H1 (cell line): Measurements from ENCODE around the gene ZNF622. TPM values are rescaled to one million over a fixed set of nuclear protein-coding genes. Genes with fewer than 3 reads are reported as not detected.

ENCODE experiments used
- CTCF ChIA-PET: fragments of 300-600 bp; sonication (Branson Sonifier 250); formaldehyde crosslinking; loops from one replicate; lab custom pipeline; 2021; ENCODE audit not compliant: partially characterized antibody; lab: Charles Lee
- POLR2A ChIA-PET: fragments of 300-600 bp; sonication (Branson Sonifier 250); formaldehyde crosslinking; loops from one replicate; lab custom pipeline; 2021; ENCODE audit warnings: inconsistent platforms; ENCODE audit not compliant: partially characterized antibody; lab: Charles Lee
- DNase-seq, 2 experiments: peaks; one replicate each; pipeline versions ENCODE4 v3.0.0 to v3.0.0-alpha.2; 2010 to 2022; ENCODE audit warnings: low spot score in 2 of 2, low read depth in 1 of 2, mixed read lengths in 1 of 2
- FAIRE-seq: peaks from 2 replicates; lab custom pipeline; 2011; peaks lifted over from hg19 to GRCh38; lab: Jason Lieb, UNC
- H2AFZ ChIP-seq: 2 replicates; pipeline ENCODE4 v1.8.1; 2012; ENCODE audit warnings: low read length, inconsistent platforms
- H2AK5ac ChIP-seq: 2 replicates; pipeline ENCODE4 v1.6.1; 2013; ENCODE audit warnings: low read depth, low read length
- H2BK120ac ChIP-seq: replicated peaks from 2 replicates; pipeline ENCODE3; 2013; ENCODE audit warnings: low read depth, low read length, inconsistent platforms
- H2BK12ac ChIP-seq: 2 replicates; pipeline ENCODE4 v1.6.1; 2013; ENCODE audit warnings: low read depth, low read length
- H2BK15ac ChIP-seq: 2 replicates; pipeline ENCODE4 v1.6.1; 2013; ENCODE audit warnings: low read length
- H2BK20ac ChIP-seq: 2 replicates; pipeline ENCODE4 v1.6.1; 2013; ENCODE audit warnings: low read length
- H2BK5ac ChIP-seq: 2 replicates; pipeline ENCODE4 v1.6.1; 2013; ENCODE audit warnings: low read depth, low read length
- H3K14ac ChIP-seq: 2 replicates; pipeline ENCODE4 v1.6.1; 2013; ENCODE audit warnings: inconsistent platforms; ENCODE audit not compliant: insufficient read length
- H3K18ac ChIP-seq: 2 replicates; pipeline ENCODE4 v1.6.1; 2013; ENCODE audit warnings: low read length; ENCODE audit errors: extremely low read depth
- H3K23ac ChIP-seq: 2 replicates; pipeline ENCODE4 v1.6.1; 2013; ENCODE audit warnings: inconsistent platforms; ENCODE audit not compliant: insufficient read length
- H3K23me2 ChIP-seq: 2 replicates; pipeline ENCODE4 v1.6.1; 2013; ENCODE audit warnings: low read depth, low read length
- H3K27ac ChIP-seq: 2 replicates; pipeline ENCODE4 v1.6.1; 2011; ENCODE audit warnings: low read depth, low read length, inconsistent platforms
- H3K27me3 ChIP-seq, 4 experiments: replicated peaks in 1 of 4; 1 replicate in 1 of 4; 2 replicates in 3 of 4; pipeline versions ENCODE4 v1.6.1 to v1.8.1; 2011 to 2013; ENCODE audit warnings: low read length in 3 of 4, mild to moderate bottlenecking in 3 of 4, inconsistent platforms in 2 of 4, mixed read lengths in 2 of 4, moderate library complexity in 1 of 4; ENCODE audit not compliant: control insufficient read depth in 3 of 4, insufficient read depth in 3 of 4; ENCODE audit errors: extremely low read depth in 1 of 4
- H3K36me3 ChIP-seq, 4 experiments: 2 replicates each; pipeline versions ENCODE4 v1.6.1 to v1.8.1; 2011 to 2013; ENCODE audit warnings: mild to moderate bottlenecking in 4 of 4, low read length in 3 of 4, moderate library complexity in 2 of 4, control low read depth in 1 of 4, inconsistent platforms in 1 of 4; ENCODE audit not compliant: insufficient read depth in 4 of 4, control insufficient read depth in 2 of 4
- H3K4ac ChIP-seq: replicated peaks from 2 replicates; pipeline ENCODE3; 2013; ENCODE audit warnings: low read length, low read depth, mixed read lengths, inconsistent platforms; ENCODE audit not compliant: insufficient read length
- H3K4me1 ChIP-seq, 4 experiments: replicated peaks in 1 of 4; 1 replicate in 1 of 4; 2 replicates in 3 of 4; pipeline versions ENCODE4 v1.6.1 to v1.8.1; 2011 to 2013; ENCODE audit warnings: low read length in 3 of 4, inconsistent platforms in 2 of 4, mixed read lengths in 1 of 4; ENCODE audit not compliant: insufficient read depth in 4 of 4, control insufficient read depth in 3 of 4
- H3K4me2 ChIP-seq, 2 experiments: 2 replicates each; pipeline versions ENCODE4 v1.6.1 to v1.8.1; 2011 to 2013; ENCODE audit warnings: low read depth in 2 of 2, low read length in 2 of 2, control low read depth in 1 of 2, inconsistent platforms in 1 of 2, mild to moderate bottlenecking in 1 of 2; ENCODE audit not compliant: insufficient read depth in 1 of 2
- H3K4me3 ChIP-seq, 4 experiments: fragments of 200-600, 300-600 bp in 1 of 4; sonication (generic), shearing (Covaris generic), sonication (Bioruptor Twin) in 1 of 4; 2 replicates each; pipeline versions ENCODE4 v1.5.1 to v1.8.1; 2011 to 2016; ENCODE audit warnings: low read length in 4 of 4, low read depth in 3 of 4, control low read depth in 2 of 4, inconsistent platforms in 2 of 4, mild to moderate bottlenecking in 2 of 4, mixed read lengths in 1 of 4, moderate library complexity in 1 of 4; ENCODE audit not compliant: insufficient read depth in 2 of 4; ENCODE audit errors: extremely low read depth in 1 of 4
- H3K56ac ChIP-seq: replicated peaks from 2 replicates; pipeline ENCODE3; 2013; ENCODE audit warnings: low read depth, mild to moderate bottlenecking, mixed read lengths, low read length, inconsistent platforms; ENCODE audit not compliant: insufficient read length
- H3K79me1 ChIP-seq: 2 replicates; pipeline ENCODE4 v1.6.1; 2013; ENCODE audit warnings: low read depth, low read length, control low read depth
- H3K79me2 ChIP-seq, 2 experiments: 2 replicates each; pipeline versions ENCODE4 v1.6.1 to v1.8.1; 2012 to 2013; ENCODE audit warnings: low read length in 2 of 2, mild to moderate bottlenecking in 2 of 2, inconsistent platforms in 1 of 2; ENCODE audit not compliant: insufficient read depth in 2 of 2, control insufficient read depth in 1 of 2
- H3K9ac ChIP-seq, 4 experiments: replicated peaks in 1 of 4; 1 replicate in 1 of 4; 2 replicates in 3 of 4; pipeline versions ENCODE4 v1.6.1 to v1.8.1; 2011 to 2013; ENCODE audit warnings: low read depth in 3 of 4, low read length in 3 of 4, control low read depth in 2 of 4, mild to moderate bottlenecking in 2 of 4, moderate library complexity in 2 of 4, inconsistent platforms in 1 of 4; ENCODE audit errors: extremely low read depth in 1 of 4
- H3K9me3 ChIP-seq, 2 experiments: 2 replicates each; pipeline versions ENCODE4 v1.6.1 to v1.8.1; 2012 to 2013; ENCODE audit warnings: mild to moderate bottlenecking in 2 of 2, moderate library complexity in 2 of 2, control low read depth in 1 of 2, inconsistent platforms in 1 of 2, low read depth in 1 of 2, low read length in 1 of 2, mixed read lengths in 1 of 2; ENCODE audit not compliant: insufficient read depth in 2 of 2
- H4K20me1 ChIP-seq, 2 experiments: replicated peaks in 1 of 2; 2 replicates each; pipeline versions ENCODE3 to v1.8.1; 2011 to 2013; ENCODE audit warnings: inconsistent platforms in 2 of 2, low read length in 2 of 2, mild to moderate bottlenecking in 1 of 2; ENCODE audit not compliant: insufficient read depth in 2 of 2, control insufficient read depth in 1 of 2
- H4K5ac ChIP-seq: 2 replicates; pipeline ENCODE4 v1.6.1; 2013; ENCODE audit warnings: low read length, low read depth, mixed read lengths, inconsistent platforms; ENCODE audit not compliant: insufficient read length
- H4K8ac ChIP-seq: 2 replicates; pipeline ENCODE4 v1.8.0; 2013; ENCODE audit warnings: mild to moderate bottlenecking, moderate library complexity, low read length, inconsistent platforms; ENCODE audit not compliant: insufficient read depth; ENCODE audit errors: extremely low read depth
- H4K91ac ChIP-seq: replicated peaks from 2 replicates; pipeline ENCODE3; 2013; ENCODE audit warnings: low read length, mixed read lengths, inconsistent platforms; ENCODE audit not compliant: insufficient read length
- CHD2 ChIP-seq: IDR thresholded peaks from 2 replicates; pipeline ENCODE4 v1.6.1; 2012; ENCODE audit warnings: low read length, improper control_type of control experiment
- E2F6 ChIP-seq: IDR thresholded peaks from 2 replicates; pipeline ENCODE4 v1.6.1; 2012; ENCODE audit warnings: inconsistent platforms
- GABPA ChIP-seq: IDR thresholded peaks from 2 replicates; pipeline ENCODE4 v1.6.1; 2011; ENCODE audit warnings: mild to moderate bottlenecking, low read length, moderate library complexity, borderline replicate concordance; ENCODE audit not compliant: insufficient read depth
- GTF2F1 ChIP-seq: IDR thresholded peaks from 2 replicates; pipeline ENCODE4 v1.6.1; 2012; ENCODE audit warnings: low read depth, low read length, improper control_type of control experiment, borderline replicate concordance
- JUN ChIP-seq: IDR thresholded peaks from 2 replicates; pipeline ENCODE4 v1.6.1; 2011; ENCODE audit warnings: low read depth, mild to moderate bottlenecking, improper control_type of control experiment, low read length
- JUND ChIP-seq: IDR thresholded peaks from 2 replicates; pipeline ENCODE4 v1.6.1; 2011; ENCODE audit warnings: mild to moderate bottlenecking, improper control_type of control experiment, low read length
- MAFK ChIP-seq: IDR thresholded peaks from 2 replicates; pipeline ENCODE4 v1.6.1; 2012; ENCODE audit warnings: low read depth, mild to moderate bottlenecking, improper control_type of control experiment, low read length
- NANOG ChIP-seq: IDR thresholded peaks from 2 replicates; pipeline ENCODE4 v1.6.1; 2011; ENCODE audit warnings: low read length, low read depth, mild to moderate bottlenecking, inconsistent platforms; ENCODE audit not compliant: insufficient read depth, poor library complexity, severe bottlenecking
- RAD21 ChIP-seq, 2 experiments: IDR thresholded peaks in 1 of 2; conservative IDR thresholded peaks in 1 of 2; 2 replicates each; pipeline ENCODE4 v1.6.1; 2011; ENCODE audit warnings: low read depth in 2 of 2, low read length in 2 of 2, improper control_type of control experiment in 1 of 2, inconsistent platforms in 1 of 2, mild to moderate bottlenecking in 1 of 2, moderate library complexity in 1 of 2
- SRF ChIP-seq: IDR thresholded peaks from 2 replicates; pipeline ENCODE4 v1.6.1; 2011; ENCODE audit warnings: mild to moderate bottlenecking, low read depth, low read length, moderate library complexity
- WGBS, 2 experiments: shearing (Covaris generic) in 1 of 2; methylation state at CpG; one replicate each; pipeline versions ENCODE4 v1.1.6 to v1.1.7; 2013 to 2015; ENCODE audit warnings: low lambda C conversion rate in 2 of 2, mixed read lengths in 2 of 2, inconsistent platforms in 1 of 2, low coverage in 1 of 2, missing lambda C conversion rate in 1 of 2; ENCODE audit not compliant: insufficient replicate concordance in 2 of 2, insufficient coverage in 1 of 2, insufficient read length in 1 of 2; ENCODE audit errors: extremely low coverage in 1 of 2, missing lambda C conversion rate in 1 of 2; 5-methylcytosine and 5-hydroxymethylcytosine counted together
- polyA plus RNA-seq, 7 experiments: library from polyadenylated mRNA; depleted of rRNA in 3 of 7; stranded (reverse) in 5 of 7; unstranded in 2 of 7; fragments of >200 nt in 5 of 7; fragments of 200-250 nt in 2 of 7; gene quantifications; 1 replicate in 5 of 7; 2 replicates in 1 of 7; 4 replicates in 1 of 7; pipeline versions ENCODE4 v1.2.1 to v1.2.3, GENCODE V29; 2011 to 2013; ENCODE audit warnings: missing spikeins in 2 of 7, mixed read lengths in 2 of 7
- total RNA-seq: library from RNA; stranded (reverse); fragmentation: NEBNext Ultra II Directional; extraction: Animal tissue kit (Norgen Biotek cat#: 25700); gene quantifications from 2 replicates; pipeline ENCODE4 v1.2.1, GENCODE V29; 2021
- TF ChIP-seq, protein P1 (sequence below): IDR thresholded peaks from 2 replicates; pipeline ENCODE4 v1.6.1; 2012; ENCODE audit warnings: low read length, inconsistent platforms

Gene ZNF622
- total and polyA plus RNA-seq, 2 of the 8 experiments (the other 6 are each of a cell fraction or from before 2014, with no cell fraction given): 8.8 to 30.8 TPM

DNA sequence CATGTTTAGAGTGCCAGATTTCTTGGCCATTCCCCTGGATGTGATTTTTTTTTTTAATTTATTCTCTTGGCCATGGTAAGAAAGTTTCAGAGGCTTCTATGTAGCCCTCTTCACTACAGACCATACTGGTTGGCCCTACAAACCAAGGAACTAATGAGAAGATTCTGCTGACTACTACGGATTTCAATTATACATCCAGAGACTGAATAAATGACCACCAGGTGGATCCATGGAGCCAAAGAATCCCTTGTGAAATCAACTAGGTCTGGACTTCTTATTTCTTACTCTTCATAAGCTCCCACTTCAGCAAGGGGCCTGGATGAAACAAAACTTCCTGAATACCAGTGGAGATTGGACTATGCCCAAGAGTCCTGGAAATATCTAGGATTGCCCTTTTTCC is 27.6 kb downstream of the ZNF622 start:
- H2BK5ac ChIP-seq: no peak overlapping the region
- no peaks in the 10 kb centered on the region for H4K20me1 ChIP-seq
- H3K9me3 ChIP-seq: peaks cover 0 to 5% of the 10 kb centered on the region in 2 experiments; a peak in 1 of 4 replicates
- no peak overlapping the region for H4K5ac ChIP-seq
- no peak overlapping the region for H3K9ac ChIP-seq
- 88% methylated on average over 1 of the region's 1 CpG; no CpG with 5 or more reads in 1 of the 2 experiments for WGBS, 2 experiments
- H3K18ac ChIP-seq: no peak overlapping the region
- no peak overlapping the region for H2BK20ac ChIP-seq
- H3K4me2 ChIP-seq: no peak overlapping the region
- no peak overlapping the region for H4K8ac ChIP-seq
- no peaks in the 10 kb centered on the region; the same call in 1 of the 2 replicates for H3K23me2 ChIP-seq
- DNase-seq (no peak), FAIRE-seq (no peak)
- POLR2A ChIA-PET: interaction anchor here (0.9 kb wide), 1 partner anchor 11 kb away, joined by 3 read pairs; no protein-coding TSS in a partner anchor
- no peak overlapping the region for H2AFZ ChIP-seq
- no peak overlapping the region for H3K23ac ChIP-seq
- H3K4me3 ChIP-seq: no peak overlapping the region
- CTCF ChIA-PET: interaction anchor here (0.6 to 2.8 kb wide), 13 partner anchors 9 to 792 kb away, joined by 3 to 19 read pairs (median 4); partner anchors contain the start of gene MARCHF11
- H3K27ac ChIP-seq: no peak overlapping the region
- H3K79me2 ChIP-seq: no peaks in the 10 kb centered on the region
- no peaks in the 10 kb centered on the region for H3K4me1 ChIP-seq
- H2AK5ac ChIP-seq: no peak overlapping the region
- H2BK15ac ChIP-seq: no peak overlapping the region
- H2BK12ac ChIP-seq: no peak overlapping the region
- no peaks in the 10 kb centered on the region for H3K79me1 ChIP-seq
- H3K36me3 ChIP-seq: no peaks in the 10 kb centered on the region
- no peak overlapping the region for H3K14ac ChIP-seq
- H4K91ac ChIP-seq: no peak overlapping the region
- no peak overlapping the region for H2BK120ac ChIP-seq
- H3K4ac ChIP-seq: no peak overlapping the region
- no peak overlapping the region for H3K56ac ChIP-seq
- no peaks in the 10 kb centered on the region for H3K27me3 ChIP-seq
- TF ChIP-seq MAFK: peak; percentile 72
- no peak for TF ChIP-seq NANOG
- no peak for TF ChIP-seq JUND
- TF ChIP-seq GABPA: no peak
- no peak for TF ChIP-seq GTF2F1
- no peak for TF ChIP-seq CHD2
- TF ChIP-seq SRF: no peak
- no peak for TF ChIP-seq E2F6
- no peak for TF ChIP-seq JUN
- TF ChIP-seq, protein P1, sequence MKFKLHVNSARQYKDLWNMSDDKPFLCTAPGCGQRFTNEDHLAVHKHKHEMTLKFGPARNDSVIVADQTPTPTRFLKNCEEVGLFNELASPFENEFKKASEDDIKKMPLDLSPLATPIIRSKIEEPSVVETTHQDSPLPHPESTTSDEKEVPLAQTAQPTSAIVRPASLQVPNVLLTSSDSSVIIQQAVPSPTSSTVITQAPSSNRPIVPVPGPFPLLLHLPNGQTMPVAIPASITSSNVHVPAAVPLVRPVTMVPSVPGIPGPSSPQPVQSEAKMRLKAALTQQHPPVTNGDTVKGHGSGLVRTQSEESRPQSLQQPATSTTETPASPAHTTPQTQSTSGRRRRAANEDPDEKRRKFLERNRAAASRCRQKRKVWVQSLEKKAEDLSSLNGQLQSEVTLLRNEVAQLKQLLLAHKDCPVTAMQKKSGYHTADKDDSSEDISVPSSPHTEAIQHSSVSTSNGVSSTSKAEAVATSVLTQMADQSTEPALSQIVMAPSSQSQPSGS: no peak
- peak in 1 of 2 experiments; percentile 11; a peak in 1 of 4 replicates for TF ChIP-seq RAD21 (IDR thresholded peaks at IDR 0.05 in 1 of 2, conservative IDR thresholded peaks at IDR 0.05 in 1 of 2; ENCODE audit: low read depth in 2 of 2, low read length in 2 of 2)
